Keratinocyte (primary cell): ENCODE measurements around the gene CACNA1B. TPM values are rescaled to one million over a fixed set of nuclear protein-coding genes. Genes with fewer than 3 reads are reported as not detected.

Experiments
- DNase-seq: peaks from one replicate; pipeline ENCODE4 v3.0.0-alpha.2; 2011; ENCODE audit warnings: low read depth, missing footprints, low spot score
- FAIRE-seq: peaks from 2 replicates; lab custom pipeline; 2011; peaks lifted over from hg19 to GRCh38; lab: Jason Lieb, UNC
- H2AFZ ChIP-seq: 2 replicates; pipeline ENCODE4 v1.6.0; 2012; ENCODE audit warnings: low read length, control low read depth, inconsistent platforms; ENCODE audit not compliant: control insufficient read depth
- H3K27ac ChIP-seq: 2 replicates; pipeline ENCODE4 v1.5.1; 2011; ENCODE audit warnings: low read length; ENCODE audit not compliant: control insufficient read depth, insufficient read depth
- H3K27me3 ChIP-seq: 3 replicates; pipeline ENCODE4 v1.6.0; 2011; ENCODE audit warnings: low read length; ENCODE audit not compliant: control insufficient read depth, insufficient read depth; ENCODE audit errors: extremely low read depth
- H3K36me3 ChIP-seq, 2 experiments: 2 replicates in 1 of 2; 3 replicates in 1 of 2; pipeline ENCODE4 v1.5.1; 2011; ENCODE audit warnings: low read length in 2 of 2, mild to moderate bottlenecking in 1 of 2; ENCODE audit not compliant: control insufficient read depth in 2 of 2, insufficient read depth in 2 of 2; ENCODE audit errors: extremely low read depth in 1 of 2
- H3K4me1 ChIP-seq: 3 replicates; pipeline ENCODE4 v1.5.1; 2011; ENCODE audit warnings: low read length; ENCODE audit not compliant: control insufficient read depth, insufficient read depth; ENCODE audit errors: extremely low read depth
- H3K4me2 ChIP-seq: 3 replicates; pipeline ENCODE4 v1.6.0; 2011; ENCODE audit warnings: low read depth, low read length; ENCODE audit not compliant: control insufficient read depth, insufficient read depth; ENCODE audit errors: extremely low read depth
- H3K4me3 ChIP-seq, 3 experiments: fragments of 200-600 bp in 1 of 3; sonication (generic) in 1 of 3; 2 replicates in 2 of 3; 3 replicates in 1 of 3; pipeline ENCODE4 v1.5.1; 2011 to 2016; ENCODE audit warnings: low read length in 3 of 3, mild to moderate bottlenecking in 3 of 3, control low read depth in 2 of 3, inconsistent platforms in 1 of 3, low read depth in 1 of 3, mixed read lengths in 1 of 3, mixed run types in 1 of 3, moderate library complexity in 1 of 3; ENCODE audit not compliant: control insufficient read depth in 2 of 3, insufficient read depth in 2 of 3; ENCODE audit errors: extremely low read depth in 1 of 3
- H3K79me2 ChIP-seq: 2 replicates; pipeline ENCODE4 v1.6.0; 2012; ENCODE audit warnings: low read length; ENCODE audit not compliant: control insufficient read depth, insufficient read depth
- H3K9ac ChIP-seq: 3 replicates; pipeline ENCODE4 v1.6.0; 2011; ENCODE audit warnings: low read length; ENCODE audit not compliant: control insufficient read depth, insufficient read depth; ENCODE audit errors: extremely low read depth
- H3K9me1 ChIP-seq: 3 replicates; pipeline ENCODE4 v1.6.0; 2011; ENCODE audit warnings: low read length; ENCODE audit not compliant: control insufficient read depth, insufficient read depth; ENCODE audit errors: extremely low read depth
- H3K9me3 ChIP-seq: 2 replicates; pipeline ENCODE4 v1.5.1; 2012; ENCODE audit warnings: low read depth, low read length; ENCODE audit not compliant: control insufficient read depth
- H4K20me1 ChIP-seq: 3 replicates; pipeline ENCODE4 v1.6.0; 2011; ENCODE audit warnings: low read length; ENCODE audit not compliant: control insufficient read depth, insufficient read depth; ENCODE audit errors: extremely low read depth
- CTCF ChIP-seq, 3 experiments: IDR thresholded peaks in 1 of 3; conservative IDR thresholded peaks in 1 of 3; optimal IDR thresholded peaks in 1 of 3; 2 replicates in 2 of 3; 3 replicates in 1 of 3; pipeline versions ENCODE3 to v1.5.1; 2011; ENCODE audit warnings: low read length in 3 of 3, mild to moderate bottlenecking in 3 of 3, moderate library complexity in 2 of 3, control low read depth in 1 of 3, inconsistent platforms in 1 of 3; ENCODE audit not compliant: insufficient read depth in 2 of 3; ENCODE audit errors: extremely low read depth in 1 of 3
- EZH2 ChIP-seq: IDR thresholded peaks from one replicate; pipeline ENCODE4 v1.6.1; 2012; ENCODE audit warnings: inconsistent platforms, mild to moderate bottlenecking, low read length, moderate library complexity
- dilution Hi-C: fragments of 300-500 bp; cut with MboI; formaldehyde crosslinking; loops from one replicate; pipeline ENCODE4 v1.7.0; 2020; ENCODE audit warnings: low sequenced_read_pairs; ENCODE audit not compliant: extremely low pct_ligation_motif_present
- polyA plus RNA-seq, 5 experiments: library from polyadenylated mRNA; depleted of rRNA in 3 of 5; stranded (reverse) in 3 of 5; stranded (forward) in 1 of 5; unstranded in 1 of 5; fragments of >200 nt; gene quantifications; 1 replicate in 1 of 5; 2 replicates in 3 of 5; 3 replicates in 1 of 5; pipeline versions ENCODE4 v1.2.1 to v1.2.3, GENCODE V29; 2011 to 2012; ENCODE audit warnings: missing spikeins in 2 of 5, low read depth in 1 of 5, low replicate concordance in 1 of 5

Gene CACNA1B
- polyA plus RNA-seq, 1 donor (not counting 4 experiments of a cell fraction or from before 2014, with no cell fraction given), result 0.01 TPM

GRCh38 chr9:137879566-137880150 is 2.1 kb downstream of the CACNA1B start:
- dilution Hi-C loops, result no loop called here
- no peak overlapping the region for H3K4me2 ChIP-seq
- no peak for FAIRE-seq

GRCh38 chr9:137880160-137880975 is 2.8 kb downstream of the CACNA1B start:
- H3K4me2 ChIP-seq, result no peak overlapping the region
- no peak for DNase-seq
- no peak overlapping the region for H3K27ac ChIP-seq
- TF ChIP-seq CTCF (optimal IDR thresholded peaks at IDR 0.05 in 1 of 3, IDR thresholded peaks at IDR 0.05 in 1 of 3, conservative IDR thresholded peaks at IDR 0.05 in 1 of 3; ENCODE audit: extremely low read depth in 1 of 3, insufficient read depth in 2 of 3, low read length in 3 of 3) (no peak), EZH2 (no peak)
- H3K36me3 ChIP-seq, result no peaks in the 10 kb centered on the region
- peaks cover 2% of the 10 kb centered on the region for H3K9me3 ChIP-seq
- H3K4me3 ChIP-seq, result no peak overlapping the region
- no peak overlapping the region for H3K9ac ChIP-seq
- no peaks in the 10 kb centered on the region for H3K9me1 ChIP-seq
- H4K20me1 ChIP-seq, result no peaks in the 10 kb centered on the region
- H3K27me3 ChIP-seq, result peaks cover 12% of the 10 kb centered on the region
- dilution Hi-C loops, result no loop called here
- no peak for FAIRE-seq
- no peak overlapping the region for H2AFZ ChIP-seq
- no peaks in the 10 kb centered on the region for H3K79me2 ChIP-seq
- H3K4me1 ChIP-seq, result no peaks in the 10 kb centered on the region

More at GRCh38 chr9:137879566-137880150, 2.1 kb downstream of the CACNA1B start:
- Histone ChIP-seq H3K9ac (no peak overlapping the region), H3K9me3 (peaks cover 2% of the 10 kb centered on the region), H2AFZ (no peak overlapping the region), H4K20me1 (no peaks in the 10 kb centered on the region), H3K27ac (no peak overlapping the region), H3K9me1 (no peaks in the 10 kb centered on the region), H3K79me2 (no peaks in the 10 kb centered on the region), H3K4me3 (no peak overlapping the region), H3K27me3 (peaks cover 12% of the 10 kb centered on the region), H3K36me3 (no peaks in the 10 kb centered on the region), H3K4me1 (no peaks in the 10 kb centered on the region)
- TF ChIP-seq EZH2 (no peak), CTCF (optimal IDR thresholded peaks at IDR 0.05 in 1 of 3, IDR thresholded peaks at IDR 0.05 in 1 of 3, conservative IDR thresholded peaks at IDR 0.05 in 1 of 3; ENCODE audit: extremely low read depth in 1 of 3, insufficient read depth in 2 of 3, low read length in 3 of 3) (no peak)
- DNase-seq, result no peak
